ENCODE measurements around the gene TMEM41B.

- TF ChIP-seq CBX8 (IDR thresholded peaks at IDR 0.05; ENCODE audit: borderline replicate concordance, low read depth, low read length) (no peak), ATF3 (IDR thresholded peaks at IDR 0.05; ENCODE audit: insufficient read depth, low read depth, low read length) (no peak)
Observed at GRCh38 chr11:9320047-9320446, 5.7 kb upstream of the TMEM41B start.

All from H1 (cell line).